GM12878 (cell line): Measurements from ENCODE around the gene CDH5.

ENCODE experiments used
- BRCA1 ChIP-seq: IDR thresholded peaks from 2 replicates; pipeline ENCODE4 v1.6.1; 2011; ENCODE audit warnings: low read depth, low read length, improper control_type of control experiment
- TCF7 ChIP-seq: IDR thresholded peaks from 2 replicates; pipeline ENCODE4 v1.6.1; 2014; ENCODE audit warnings: antibody characterized with exemption, borderline replicate concordance

- no peak for TF ChIP-seq TCF7
- TF ChIP-seq BRCA1, result no peak
Observed at GRCh38 chr16:66419527-66419926, 53.0 kb downstream of the CDH5 start.
